Erythroblast (primary cell): ENCODE measurements around the gene FOXN1.

Experiments used
- GATA1 ChIP-seq: IDR thresholded peaks from 2 replicates; pipeline ENCODE4 v1.6.1; 2011; ENCODE audit warnings: low read depth, mild to moderate bottlenecking, control low read depth, low read length, moderate library complexity
- POLR2A ChIP-seq: IDR thresholded peaks from 2 replicates; pipeline ENCODE4 v1.6.1; 2011; ENCODE audit warnings: mild to moderate bottlenecking, low read length

DNA sequence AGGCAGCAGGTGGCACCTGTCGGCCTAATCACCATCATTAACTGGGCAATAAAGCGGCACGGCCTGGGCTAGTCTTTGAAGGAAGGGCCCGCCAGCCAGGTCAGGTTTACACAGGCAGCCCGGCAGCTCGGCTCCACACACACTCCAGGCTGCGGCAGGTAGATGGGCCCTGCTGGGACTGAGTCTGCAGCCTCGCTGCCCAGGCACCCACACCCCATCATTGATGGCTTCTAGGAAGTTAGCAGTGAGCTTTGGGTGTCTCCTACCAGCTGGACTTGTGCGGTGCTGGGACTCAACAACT is 6.8 kb upstream of the FOXN1 start:
- no peak for TF ChIP-seq POLR2A
- TF ChIP-seq GATA1: no peak
